H1 (cell line): ENCODE data around the gene ELP4. TPM values are rescaled to one million over a fixed set of nuclear protein-coding genes. Genes with fewer than 3 reads are reported as not detected.

Experiments
- CTCF ChIA-PET: fragments of 300-600 bp; sonication (Branson Sonifier 250); formaldehyde crosslinking; loops from one replicate; lab custom pipeline; 2021; ENCODE audit not compliant: partially characterized antibody; lab: Charles Lee
- POLR2A ChIA-PET: fragments of 300-600 bp; sonication (Branson Sonifier 250); formaldehyde crosslinking; loops from one replicate; lab custom pipeline; 2021; ENCODE audit warnings: inconsistent platforms; ENCODE audit not compliant: partially characterized antibody; lab: Charles Lee
- DNase-seq, 2 experiments: peaks; one replicate each; pipeline versions ENCODE4 v3.0.0 to v3.0.0-alpha.2; 2010 to 2022; ENCODE audit warnings: low spot score in 2 of 2, low read depth in 1 of 2, mixed read lengths in 1 of 2
- FAIRE-seq: peaks from 2 replicates; lab custom pipeline; 2011; peaks lifted over from hg19 to GRCh38; lab: Jason Lieb, UNC
- H2AFZ ChIP-seq: 2 replicates; pipeline ENCODE4 v1.8.1; 2012; ENCODE audit warnings: low read length, inconsistent platforms
- H2AK5ac ChIP-seq: 2 replicates; pipeline ENCODE4 v1.6.1; 2013; ENCODE audit warnings: low read depth, low read length
- H2BK120ac ChIP-seq: replicated peaks from 2 replicates; pipeline ENCODE3; 2013; ENCODE audit warnings: low read depth, low read length, inconsistent platforms
- H2BK12ac ChIP-seq: 2 replicates; pipeline ENCODE4 v1.6.1; 2013; ENCODE audit warnings: low read depth, low read length
- H2BK15ac ChIP-seq: 2 replicates; pipeline ENCODE4 v1.6.1; 2013; ENCODE audit warnings: low read length
- H2BK20ac ChIP-seq: 2 replicates; pipeline ENCODE4 v1.6.1; 2013; ENCODE audit warnings: low read length
- H2BK5ac ChIP-seq: 2 replicates; pipeline ENCODE4 v1.6.1; 2013; ENCODE audit warnings: low read depth, low read length
- H3K14ac ChIP-seq: 2 replicates; pipeline ENCODE4 v1.6.1; 2013; ENCODE audit warnings: inconsistent platforms; ENCODE audit not compliant: insufficient read length
- H3K18ac ChIP-seq: 2 replicates; pipeline ENCODE4 v1.6.1; 2013; ENCODE audit warnings: low read length; ENCODE audit errors: extremely low read depth
- H3K23ac ChIP-seq: 2 replicates; pipeline ENCODE4 v1.6.1; 2013; ENCODE audit warnings: inconsistent platforms; ENCODE audit not compliant: insufficient read length
- H3K23me2 ChIP-seq: 2 replicates; pipeline ENCODE4 v1.6.1; 2013; ENCODE audit warnings: low read depth, low read length
- H3K27ac ChIP-seq: 2 replicates; pipeline ENCODE4 v1.6.1; 2011; ENCODE audit warnings: low read depth, low read length, inconsistent platforms
- H3K27me3 ChIP-seq, 4 experiments: replicated peaks in 1 of 4; 1 replicate in 1 of 4; 2 replicates in 3 of 4; pipeline versions ENCODE4 v1.6.1 to v1.8.1; 2011 to 2013; ENCODE audit warnings: low read length in 3 of 4, mild to moderate bottlenecking in 3 of 4, inconsistent platforms in 2 of 4, mixed read lengths in 2 of 4, moderate library complexity in 1 of 4; ENCODE audit not compliant: control insufficient read depth in 3 of 4, insufficient read depth in 3 of 4; ENCODE audit errors: extremely low read depth in 1 of 4
- H3K36me3 ChIP-seq, 4 experiments: 2 replicates each; pipeline versions ENCODE4 v1.6.1 to v1.8.1; 2011 to 2013; ENCODE audit warnings: mild to moderate bottlenecking in 4 of 4, low read length in 3 of 4, moderate library complexity in 2 of 4, control low read depth in 1 of 4, inconsistent platforms in 1 of 4; ENCODE audit not compliant: insufficient read depth in 4 of 4, control insufficient read depth in 2 of 4
- H3K4ac ChIP-seq: replicated peaks from 2 replicates; pipeline ENCODE3; 2013; ENCODE audit warnings: low read length, low read depth, mixed read lengths, inconsistent platforms; ENCODE audit not compliant: insufficient read length
- H3K4me1 ChIP-seq, 4 experiments: replicated peaks in 1 of 4; 1 replicate in 1 of 4; 2 replicates in 3 of 4; pipeline versions ENCODE4 v1.6.1 to v1.8.1; 2011 to 2013; ENCODE audit warnings: low read length in 3 of 4, inconsistent platforms in 2 of 4, mixed read lengths in 1 of 4; ENCODE audit not compliant: insufficient read depth in 4 of 4, control insufficient read depth in 3 of 4
- H3K4me2 ChIP-seq, 2 experiments: 2 replicates each; pipeline versions ENCODE4 v1.6.1 to v1.8.1; 2011 to 2013; ENCODE audit warnings: low read depth in 2 of 2, low read length in 2 of 2, control low read depth in 1 of 2, inconsistent platforms in 1 of 2, mild to moderate bottlenecking in 1 of 2; ENCODE audit not compliant: insufficient read depth in 1 of 2
- H3K4me3 ChIP-seq, 4 experiments: fragments of 200-600, 300-600 bp in 1 of 4; sonication (generic), shearing (Covaris generic), sonication (Bioruptor Twin) in 1 of 4; 2 replicates each; pipeline versions ENCODE4 v1.5.1 to v1.8.1; 2011 to 2016; ENCODE audit warnings: low read length in 4 of 4, low read depth in 3 of 4, control low read depth in 2 of 4, inconsistent platforms in 2 of 4, mild to moderate bottlenecking in 2 of 4, mixed read lengths in 1 of 4, moderate library complexity in 1 of 4; ENCODE audit not compliant: insufficient read depth in 2 of 4; ENCODE audit errors: extremely low read depth in 1 of 4
- H3K56ac ChIP-seq: replicated peaks from 2 replicates; pipeline ENCODE3; 2013; ENCODE audit warnings: low read depth, mild to moderate bottlenecking, mixed read lengths, low read length, inconsistent platforms; ENCODE audit not compliant: insufficient read length
- H3K79me1 ChIP-seq: 2 replicates; pipeline ENCODE4 v1.6.1; 2013; ENCODE audit warnings: low read depth, low read length, control low read depth
- H3K79me2 ChIP-seq, 2 experiments: 2 replicates each; pipeline versions ENCODE4 v1.6.1 to v1.8.1; 2012 to 2013; ENCODE audit warnings: low read length in 2 of 2, mild to moderate bottlenecking in 2 of 2, inconsistent platforms in 1 of 2; ENCODE audit not compliant: insufficient read depth in 2 of 2, control insufficient read depth in 1 of 2
- H3K9ac ChIP-seq, 4 experiments: replicated peaks in 1 of 4; 1 replicate in 1 of 4; 2 replicates in 3 of 4; pipeline versions ENCODE4 v1.6.1 to v1.8.1; 2011 to 2013; ENCODE audit warnings: low read depth in 3 of 4, low read length in 3 of 4, control low read depth in 2 of 4, mild to moderate bottlenecking in 2 of 4, moderate library complexity in 2 of 4, inconsistent platforms in 1 of 4; ENCODE audit errors: extremely low read depth in 1 of 4
- H3K9me3 ChIP-seq, 2 experiments: 2 replicates each; pipeline versions ENCODE4 v1.6.1 to v1.8.1; 2012 to 2013; ENCODE audit warnings: mild to moderate bottlenecking in 2 of 2, moderate library complexity in 2 of 2, control low read depth in 1 of 2, inconsistent platforms in 1 of 2, low read depth in 1 of 2, low read length in 1 of 2, mixed read lengths in 1 of 2; ENCODE audit not compliant: insufficient read depth in 2 of 2
- H4K20me1 ChIP-seq, 2 experiments: replicated peaks in 1 of 2; 2 replicates each; pipeline versions ENCODE3 to v1.8.1; 2011 to 2013; ENCODE audit warnings: inconsistent platforms in 2 of 2, low read length in 2 of 2, mild to moderate bottlenecking in 1 of 2; ENCODE audit not compliant: insufficient read depth in 2 of 2, control insufficient read depth in 1 of 2
- H4K5ac ChIP-seq: 2 replicates; pipeline ENCODE4 v1.6.1; 2013; ENCODE audit warnings: low read length, low read depth, mixed read lengths, inconsistent platforms; ENCODE audit not compliant: insufficient read length
- H4K8ac ChIP-seq: 2 replicates; pipeline ENCODE4 v1.8.0; 2013; ENCODE audit warnings: mild to moderate bottlenecking, moderate library complexity, low read length, inconsistent platforms; ENCODE audit not compliant: insufficient read depth; ENCODE audit errors: extremely low read depth
- H4K91ac ChIP-seq: replicated peaks from 2 replicates; pipeline ENCODE3; 2013; ENCODE audit warnings: low read length, mixed read lengths, inconsistent platforms; ENCODE audit not compliant: insufficient read length
- ASH2L ChIP-seq: fragments of 200-600, 300-600 bp; sonication (generic); IDR thresholded peaks from one replicate; pipeline ENCODE4 v1.7.1; 2017; ENCODE audit warnings: low read length
- ATF2 ChIP-seq: IDR thresholded peaks from 2 replicates; pipeline ENCODE4 v1.6.1; 2012; ENCODE audit warnings: low read length, inconsistent platforms
- GABPA ChIP-seq: IDR thresholded peaks from 2 replicates; pipeline ENCODE4 v1.6.1; 2011; ENCODE audit warnings: mild to moderate bottlenecking, low read length, moderate library complexity, borderline replicate concordance; ENCODE audit not compliant: insufficient read depth
- JUND ChIP-seq: IDR thresholded peaks from 2 replicates; pipeline ENCODE4 v1.6.1; 2011; ENCODE audit warnings: mild to moderate bottlenecking, improper control_type of control experiment, low read length
- NRF1 ChIP-seq: IDR thresholded peaks from 2 replicates; pipeline ENCODE4 v1.6.1; 2011; ENCODE audit warnings: mild to moderate bottlenecking, low read depth, low read length, improper control_type of control experiment
- RNF2 ChIP-seq: fragments of 200-900, 300-1000 bp; sonication (generic); IDR thresholded peaks from 2 replicates; pipeline ENCODE4 v1.7.1; 2016; ENCODE audit warnings: borderline replicate concordance, low read depth, mild to moderate bottlenecking, antibody characterized with exemption, low read length; ENCODE audit not compliant: poor library complexity, severe bottlenecking; ENCODE audit errors: missing control alignments
- RXRA ChIP-seq: IDR thresholded peaks from 2 replicates; pipeline ENCODE4 v1.6.1; 2011; ENCODE audit warnings: low read depth, mild to moderate bottlenecking, low read length, moderate library complexity; ENCODE audit not compliant: insufficient read depth
- SP1 ChIP-seq: IDR thresholded peaks from 2 replicates; pipeline ENCODE4 v1.6.1; 2011; ENCODE audit warnings: low read depth, low read length
- SP2 ChIP-seq: IDR thresholded peaks from 2 replicates; pipeline ENCODE4 v1.6.1; 2012; ENCODE audit warnings: mild to moderate bottlenecking, low read length, inconsistent platforms
- TAF1 ChIP-seq: IDR thresholded peaks from 2 replicates; pipeline ENCODE4 v1.6.1; 2011; ENCODE audit warnings: mild to moderate bottlenecking, low read depth, low read length
- TAF7 ChIP-seq: optimal IDR thresholded peaks from 2 replicates; pipeline ENCODE3; 2011; ENCODE audit warnings: low read depth, mild to moderate bottlenecking, inconsistent platforms, low read length, moderate library complexity, borderline replicate concordance
- TCF12 ChIP-seq: IDR thresholded peaks from 2 replicates; pipeline ENCODE4 v1.6.1; 2011; ENCODE audit warnings: low read depth, mild to moderate bottlenecking, low read length
- YY1 ChIP-seq: IDR thresholded peaks from 2 replicates; pipeline ENCODE4 v1.6.1; 2011; ENCODE audit warnings: low read depth, mild to moderate bottlenecking, low read length
- WGBS, 2 experiments: shearing (Covaris generic) in 1 of 2; methylation state at CpG; one replicate each; pipeline versions ENCODE4 v1.1.6 to v1.1.7; 2013 to 2015; ENCODE audit warnings: low lambda C conversion rate in 2 of 2, mixed read lengths in 2 of 2, inconsistent platforms in 1 of 2, low coverage in 1 of 2, missing lambda C conversion rate in 1 of 2; ENCODE audit not compliant: insufficient replicate concordance in 2 of 2, insufficient coverage in 1 of 2, insufficient read length in 1 of 2; ENCODE audit errors: extremely low coverage in 1 of 2, missing lambda C conversion rate in 1 of 2; 5-methylcytosine and 5-hydroxymethylcytosine counted together
- polyA plus RNA-seq, 7 experiments: library from polyadenylated mRNA; depleted of rRNA in 3 of 7; stranded (reverse) in 5 of 7; unstranded in 2 of 7; fragments of >200 nt in 5 of 7; fragments of 200-250 nt in 2 of 7; gene quantifications; 1 replicate in 5 of 7; 2 replicates in 1 of 7; 4 replicates in 1 of 7; pipeline versions ENCODE4 v1.2.1 to v1.2.3, GENCODE V29; 2011 to 2013; ENCODE audit warnings: missing spikeins in 2 of 7, mixed read lengths in 2 of 7
- total RNA-seq: library from RNA; stranded (reverse); fragmentation: NEBNext Ultra II Directional; extraction: Animal tissue kit (Norgen Biotek cat#: 25700); gene quantifications from 2 replicates; pipeline ENCODE4 v1.2.1, GENCODE V29; 2021

The ELP4 gene
- total and polyA plus RNA-seq, 2 of the 8 experiments (the other 6 are each of a cell fraction or from before 2014, with no cell fraction given): 14.0 to 18.6 TPM

GRCh38 chr11:31809541-31809856, 299.9 kb downstream of the ELP4 start:
- FAIRE-seq (no peak), DNase-seq (no peak)
- WGBS, 2 experiments: 4% methylated on average over 6 of the region's 6 CpGs; no CpG with 5 or more reads in 1 of the 2 experiments
- Histone ChIP-seq H3K23me2 (peaks cover 5% of the 10 kb centered on the region; the same call in 1 of the 2 replicates), H3K79me2 (no peaks in the 10 kb centered on the region), H3K4ac (no peak overlapping the region), H3K23ac (no peak overlapping the region), H4K91ac (no peak overlapping the region), H2BK20ac (no peak overlapping the region), H3K9ac (no peak overlapping the region), H3K79me1 (no peaks in the 10 kb centered on the region), H3K14ac (no peak overlapping the region), H2BK120ac (no peak overlapping the region), H3K9me3 (no peaks in the 10 kb centered on the region), H3K4me3 (peak overlapping the region; percentile 36 to 62 (median 42); a peak in 6 of 8 replicates), H2AFZ (no peak overlapping the region), H2BK5ac (no peak overlapping the region), H3K18ac (no peak overlapping the region), H3K27ac (no peak overlapping the region), H3K36me3 (no peaks in the 10 kb centered on the region), H3K56ac (no peak overlapping the region), H2BK12ac (no peak overlapping the region), H3K4me1 (peaks cover 22 to 49% (median 39%) of the 10 kb centered on the region in 4 experiments), H3K4me2 (peak overlapping the region; percentile 74 to 91), H4K5ac (no peak overlapping the region), H2BK15ac (no peak overlapping the region), H3K27me3 (peaks cover 85 to 99% (median 96%) of the 10 kb centered on the region in 4 experiments), H4K8ac (no peak overlapping the region), H4K20me1 (peaks cover 2 to 8% of the 10 kb centered on the region in 2 experiments), H2AK5ac (no peak overlapping the region)
- ChIA-PET CTCF (interaction anchor here (0.6 to 7.2 kb wide), 12 partner anchors 9 to 590 kb away, joined by 3 to 88 read pairs (median 5); no protein-coding TSS in a partner anchor), POLR2A (interaction anchor here (1.0 to 3.4 kb wide), 4 partner anchors 9 to 13 kb away, joined by 3 to 16 read pairs (median 10); no protein-coding TSS in a partner anchor)
- no peak for TF ChIP-seq YY1
- TF ChIP-seq RXRA: no peak
- TF ChIP-seq NRF1: no peak
- no peak for TF ChIP-seq RNF2
- TF ChIP-seq TCF12: no peak
- TF ChIP-seq GABPA: no peak
- TF ChIP-seq TAF7: no peak
- TF ChIP-seq JUND: no peak
- no peak for TF ChIP-seq SP1
- no peak for TF ChIP-seq SP2
- no peak for TF ChIP-seq ATF2
- TF ChIP-seq TAF1: no peak
- TF ChIP-seq ASH2L: no peak
